Left renal pelvis (tissue), 4 donors: ENCODE results near the gene LAMA4. TPM values are rescaled to one million over a fixed set of nuclear protein-coding genes. Genes with fewer than 3 reads are reported as not detected.

Source experiments
- DNase-seq, 4 donors: peaks; one replicate each; pipeline ENCODE4 v3.0.0-alpha.2; 2013; ENCODE audit warnings: low read depth in 4 of 4, low spot score in 3 of 4
- polyA plus RNA-seq, 4 donors: library from polyadenylated mRNA; unstranded; fragments of 120-200 nt; gene quantifications; one replicate each; pipeline ENCODE4 v1.2.1, GENCODE V29; 2013; ENCODE audit not compliant: insufficient read length in 4 of 4

The LAMA4 gene
- polyA plus RNA-seq, 4 donors: 99.2 to 241 (median 104) TPM

- DNase-seq: no peak
These were observed 20.4 kb upstream of the LAMA4 start for GRCh38 chr6:112274774-112275173.

- no peak for DNase-seq
These were observed 18.4 kb upstream of the LAMA4 start for GRCh38 chr6:112272799-112273198.

GRCh38 chr6:112270756-112271155 is 16.4 kb upstream of the LAMA4 start:
- no peak for DNase-seq

- DNase-seq: no peak
These were observed 15.7 kb upstream of the LAMA4 start for GRCh38 chr6:112269979-112270566.

GRCh38 chr6:112269114-112269513 is 14.7 kb upstream of the LAMA4 start:
- DNase-seq: no peak

GRCh38 chr6:112268654-112269053 is 14.3 kb upstream of the LAMA4 start:
- DNase-seq: no peak

- no peak for DNase-seq
These were observed 13.7 kb upstream of the LAMA4 start for GRCh38 chr6:112268019-112268418.

GRCh38 chr6:112266331-112266730 is 12.0 kb upstream of the LAMA4 start:
- no peak for DNase-seq

GRCh38 chr6:112259337-112259675 is 4.9 kb upstream of the LAMA4 start:
- DNase-seq: no peak

GRCh38 chr6:112258642-112259336 is 4.4 kb upstream of the LAMA4 start:
- no peak for DNase-seq

GRCh38 chr6:112257178-112257855 is 3.0 kb upstream of the LAMA4 start:
- DNase-seq: no peak

- no peak for DNase-seq
These were observed 554 bp upstream of the LAMA4 start for GRCh38 chr6:112254921-112255320.

GRCh38 chr6:112253498-112253840 is 898 bp downstream of the LAMA4 start:
- DNase-seq: no peak

- DNase-seq: no peak
These were observed 1.5 kb downstream of the LAMA4 start for GRCh38 chr6:112252571-112253497.

- DNase-seq: no peak
These were observed 3.0 kb downstream of the LAMA4 start for GRCh38 chr6:112251171-112251875.

- DNase-seq: no peak
These were observed 4.9 kb downstream of the LAMA4 start for GRCh38 chr6:112249489-112249888.

- no peak for DNase-seq
These were observed 7.1 kb downstream of the LAMA4 start for GRCh38 chr6:112247275-112247674.

GRCh38 chr6:112245511-112246203 is 8.7 kb downstream of the LAMA4 start:
- DNase-seq: peak in 1 of 4 donors; percentile 40

GRCh38 chr6:112243861-112244827 is 10.2 kb downstream of the LAMA4 start:
- no peak for DNase-seq
